SK-N-SH (cell line): ENCODE measurements around the gene ATP8B1. TPM values are rescaled to one million over a fixed set of nuclear protein-coding genes. Genes with fewer than 3 reads are reported as not detected.

Experiments used
- CTCF ChIA-PET: fragments of 300-600, 350-600 bp; formaldehyde crosslinking; extraction: SDS; loops from one replicate; lab custom pipeline; 2021; lab: Yijun Ruan, JAX
- POLR2A ChIA-PET: fragments of 350-600 bp; sonication (Branson Sonifier 250); formaldehyde crosslinking; extraction: SDS; loops from one replicate; lab custom pipeline; 2020; ENCODE audit warnings: antibody characterized with exemption, inconsistent platforms; lab: Yijun Ruan, JAX
- DNase-seq: peaks from one replicate; pipeline ENCODE4 v3.0.0; 2012
- H2AFZ ChIP-seq: fragments of 200-600 bp; sonication (generic); 2 replicates; pipeline ENCODE4 v1.8.1; 2016; ENCODE audit warnings: antibody characterized with exemption, mild to moderate bottlenecking, low read depth
- H3F3A ChIP-seq: fragments of 200-600 bp; sonication (generic); replicated peaks from 2 replicates; pipeline ENCODE3; 2016; ENCODE audit warnings: antibody characterized with exemption, mild to moderate bottlenecking; ENCODE audit not compliant: insufficient read depth
- H3K27ac ChIP-seq, 2 experiments: fragments of 200-500 bp in 1 of 2; fragments of 200-600 bp in 1 of 2; sonication (Bioruptor generic) in 1 of 2; sonication (generic), shearing (Covaris generic) in 1 of 2; 2 replicates each; pipeline versions ENCODE4 v1.5.1 to v1.6.1; 2014 to 2016; ENCODE audit warnings: low read depth in 2 of 2, inconsistent platforms in 1 of 2, low read length in 1 of 2, mild to moderate bottlenecking in 1 of 2, mixed read lengths in 1 of 2
- H3K27me3 ChIP-seq: fragments of 200-600 bp; sonication (generic), shearing (Covaris generic); 2 replicates; pipeline ENCODE4 v1.6.1; 2016; ENCODE audit warnings: mixed run types; ENCODE audit not compliant: insufficient read depth
- H3K36me3 ChIP-seq, 2 experiments: fragments of 200-500 bp in 1 of 2; fragments of 200-600 bp in 1 of 2; sonication (Bioruptor generic) in 1 of 2; sonication (generic) in 1 of 2; replicated peaks in 1 of 2; 2 replicates each; pipeline versions ENCODE3 to v1.5.1; 2014 to 2016; ENCODE audit warnings: low read length in 1 of 2, mild to moderate bottlenecking in 1 of 2; ENCODE audit not compliant: insufficient read depth in 2 of 2, control insufficient read depth in 1 of 2
- H3K4me1 ChIP-seq, 2 experiments: fragments of 200-500 bp in 1 of 2; fragments of 200-600 bp in 1 of 2; sonication (Bioruptor generic) in 1 of 2; sonication (generic), shearing (Covaris generic) in 1 of 2; 2 replicates each; pipeline versions ENCODE4 v1.5.1 to v1.6.1; 2014 to 2016; ENCODE audit warnings: low read depth in 1 of 2, low read length in 1 of 2, mixed run types in 1 of 2; ENCODE audit not compliant: insufficient read depth in 2 of 2, control insufficient read depth in 1 of 2
- H3K4me2 ChIP-seq: fragments of 200-600 bp; sonication (generic), shearing (Covaris generic); 2 replicates; pipeline ENCODE4 v1.6.1; 2017; ENCODE audit warnings: mixed run types
- H3K4me3 ChIP-seq, 2 experiments: fragments of 200-500 bp in 1 of 2; fragments of 200-600 bp in 1 of 2; sonication (Bioruptor generic) in 1 of 2; sonication (generic), shearing (Covaris generic) in 1 of 2; 2 replicates each; pipeline versions ENCODE4 v1.5.1 to v1.8.1; 2014 to 2016; ENCODE audit warnings: low read depth in 2 of 2, inconsistent platforms in 1 of 2, low read length in 1 of 2, mild to moderate bottlenecking in 1 of 2, mixed read lengths in 1 of 2, moderate library complexity in 1 of 2
- H3K79me2 ChIP-seq: fragments of 200-600 bp; sonication (generic); 2 replicates; pipeline ENCODE4 v1.8.1; 2017; ENCODE audit warnings: mild to moderate bottlenecking; ENCODE audit not compliant: insufficient read depth
- H3K9ac ChIP-seq: fragments of 200-600 bp; sonication (generic); 2 replicates; pipeline ENCODE4 v1.6.1; 2017; ENCODE audit warnings: mixed run types
- H3K9me2 ChIP-seq: fragments of 200-600 bp; sonication (generic); 2 replicates; pipeline ENCODE4 v1.6.1; 2017; ENCODE audit warnings: mixed run types
- H3K9me3 ChIP-seq: fragments of 200-600 bp; sonication (generic); 2 replicates; pipeline ENCODE4 v1.6.1; 2017; ENCODE audit warnings: mixed run types, mild to moderate bottlenecking, moderate library complexity
- H4K20me1 ChIP-seq: fragments of 200-600 bp; sonication (generic); 2 replicates; pipeline ENCODE4 v1.6.1; 2017; ENCODE audit warnings: mild to moderate bottlenecking, mixed run types; ENCODE audit not compliant: insufficient read depth
- CHD2 ChIP-seq: fragments of 150-350 bp; IDR thresholded peaks from 2 replicates; pipeline ENCODE4 v1.6.1; 2018; ENCODE audit warnings: low read length; ENCODE audit not compliant: partially characterized antibody
- ELF1 ChIP-seq: IDR thresholded peaks from 2 replicates; pipeline ENCODE4 v1.4.0; 2012
- EZH2phosphoT487 ChIP-seq: fragments of 200-600 bp; sonication (generic); IDR thresholded peaks from 2 replicates; pipeline ENCODE4 v1.6.1; 2017; ENCODE audit warnings: low read depth, mixed run types, mild to moderate bottlenecking, antibody characterized with exemption, moderate library complexity, borderline replicate concordance
- FOSL2 ChIP-seq: IDR thresholded peaks from 2 replicates; pipeline ENCODE4 v1.4.0; 2012; ENCODE audit warnings: low read depth, mild to moderate bottlenecking, moderate library complexity, borderline replicate concordance
- GABPA ChIP-seq: IDR thresholded peaks from 2 replicates; pipeline ENCODE4 v1.4.0; 2012; ENCODE audit warnings: low read depth, mild to moderate bottlenecking
- IRF3 ChIP-seq: fragments of 150-350 bp; IDR thresholded peaks from 2 replicates; pipeline ENCODE4 v1.6.1; 2016; ENCODE audit warnings: mild to moderate bottlenecking, low read depth, low read length
- NRF1 ChIP-seq: IDR thresholded peaks from 2 replicates; pipeline ENCODE4 v1.6.1; 2012; ENCODE audit warnings: low read depth, mild to moderate bottlenecking, low read length
- RCOR1 ChIP-seq: fragments of 150-350 bp; IDR thresholded peaks from 2 replicates; pipeline ENCODE4 v1.6.1; 2017; ENCODE audit warnings: antibody characterized with exemption, low read length
- RXRA ChIP-seq: IDR thresholded peaks from 2 replicates; pipeline ENCODE4 v1.4.0; 2012; ENCODE audit warnings: low read depth, mild to moderate bottlenecking, borderline replicate concordance
- SMC3 ChIP-seq: IDR thresholded peaks from 2 replicates; pipeline ENCODE4 v1.6.1; 2012; ENCODE audit warnings: low read depth, low read length, improper control_type of control experiment
- TCF12 ChIP-seq: IDR thresholded peaks from 2 replicates; pipeline ENCODE4 v1.4.0; 2012
- YY1 ChIP-seq: IDR thresholded peaks from 2 replicates; pipeline ENCODE4 v1.4.0; 2012; ENCODE audit warnings: low read depth, mild to moderate bottlenecking
- WGBS: methylation state at CpG from one replicate; pipeline ENCODE4 v1.1.6; 2017; ENCODE audit warnings: low lambda C conversion rate; 5-methylcytosine and 5-hydroxymethylcytosine counted together
- polyA plus RNA-seq, 3 experiments: library from polyadenylated mRNA; depleted of rRNA; stranded (reverse); fragments of >200 nt; gene quantifications; 2 replicates each; pipeline ENCODE4 v1.2.3, GENCODE V29; 2012
- TF ChIP-seq, protein P1 (sequence below): IDR thresholded peaks from 2 replicates; pipeline ENCODE4 v1.4.0; 2012; ENCODE audit warnings: low read depth, borderline replicate concordance
- TF ChIP-seq, protein P2 (sequence below): IDR thresholded peaks from 2 replicates; pipeline ENCODE4 v1.6.1; 2012; ENCODE audit warnings: mild to moderate bottlenecking, low read depth, low read length, moderate library complexity

The ATP8B1 gene
- polyA plus RNA-seq, 1 of the 3 experiments (the other 2 are of a cell fraction) = 43.8 TPM

DNA sequence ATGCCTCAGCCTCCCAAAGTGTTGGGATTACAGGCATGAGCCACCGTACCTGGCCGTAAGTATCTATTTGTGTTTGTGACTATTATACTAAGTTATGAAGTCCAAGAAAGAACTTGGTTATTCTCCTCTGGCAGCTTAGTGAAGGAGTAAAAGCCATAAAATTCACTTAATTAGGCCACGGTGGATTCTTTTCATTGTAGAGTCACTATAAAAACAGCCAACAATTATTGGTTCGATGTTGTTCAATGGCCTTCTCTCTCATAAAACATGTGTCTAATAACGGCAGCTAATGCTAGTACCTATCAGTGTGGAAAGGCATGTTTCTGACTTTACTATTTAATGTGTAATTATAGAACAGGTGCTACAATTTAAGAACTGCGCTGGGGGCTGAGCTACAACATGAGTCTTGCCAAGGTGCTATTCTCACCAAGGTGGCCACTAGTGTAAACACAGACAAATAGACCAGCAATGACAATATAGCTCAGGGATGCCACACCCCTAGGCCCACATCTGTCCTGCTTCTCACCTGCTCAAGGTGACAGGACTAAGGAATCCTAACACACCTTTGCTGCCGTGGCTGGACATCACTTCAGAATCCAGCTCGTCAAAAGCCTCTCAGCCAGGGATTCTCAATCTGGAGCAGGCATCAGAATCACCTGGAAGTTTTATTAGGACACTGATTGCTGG lies 17.2 kb downstream of the ATP8B1 start:
- ChIA-PET POLR2A (no interaction called here), CTCF (no interaction called here)
- TF ChIP-seq SMC3 = no peak
- no peak for DNase-seq
- no peak overlapping the region for H3K4me2 ChIP-seq
- H4K20me1 ChIP-seq = peaks cover 18% of the 10 kb centered on the region; the same call in 1 of the 2 replicates
- H2AFZ ChIP-seq = no peak overlapping the region
- H3K36me3 ChIP-seq = peaks cover 0 to 19% of the 10 kb centered on the region in 2 experiments
- H3K4me3 ChIP-seq = no peak overlapping the region
- WGBS = 95% methylated on average over 7 of the region's 8 CpGs
- H3K4me1 ChIP-seq = peaks cover 0 to 73% of the 10 kb centered on the region in 2 experiments; a peak in 3 of 4 replicates
- no peak overlapping the region for H3K9ac ChIP-seq
- peaks cover 69% of the 10 kb centered on the region for H3F3A ChIP-seq
- H3K27ac ChIP-seq = peak overlapping the region in 1 of 2 experiments; percentile 97; a peak in 1 of 4 replicates
- H3K9me2 ChIP-seq = no peaks in the 10 kb centered on the region
- H3K27me3 ChIP-seq = no peaks in the 10 kb centered on the region
- no peaks in the 10 kb centered on the region for H3K9me3 ChIP-seq
- H3K79me2 ChIP-seq = peaks cover 93% of the 10 kb centered on the region

DNA sequence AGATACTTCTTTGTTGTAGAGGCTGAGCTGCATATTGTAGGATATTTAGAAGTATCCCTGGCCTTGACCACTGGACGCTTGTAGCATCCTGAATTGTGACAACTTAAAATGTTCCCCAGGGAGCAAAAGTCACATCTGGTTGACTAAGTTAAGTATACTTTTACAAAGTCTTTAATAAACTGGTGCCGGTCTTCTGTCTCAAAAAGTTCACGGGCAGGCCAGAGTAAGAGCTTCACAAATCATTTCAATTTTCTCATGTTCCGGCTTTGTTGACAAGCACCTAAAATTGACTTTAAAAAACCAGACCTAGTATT lies 18.4 kb downstream of the ATP8B1 start:
- no peak overlapping the region for H2AFZ ChIP-seq
- H3K27ac ChIP-seq = peak overlapping the region; percentile 51 to 97; a peak in 3 of 4 replicates
- H3F3A ChIP-seq = peaks cover 68% of the 10 kb centered on the region
- H3K36me3 ChIP-seq = peaks cover 0 to 19% of the 10 kb centered on the region in 2 experiments
- POLR2A ChIA-PET = no interaction called here
- CTCF ChIA-PET = no interaction called here
- peaks cover 92% of the 10 kb centered on the region for H3K79me2 ChIP-seq
- TF ChIP-seq RCOR1 = no peak
- TF ChIP-seq ELF1 = no peak
- no peak for TF ChIP-seq NRF1
- peak; percentile 1; the same call in 1 of the 2 replicates for TF ChIP-seq FOSL2
- H3K9me2 ChIP-seq = no peaks in the 10 kb centered on the region
- H4K20me1 ChIP-seq = peaks cover 9% of the 10 kb centered on the region; the same call in 1 of the 2 replicates
- H3K4me2 ChIP-seq = no peak overlapping the region
- H3K9me3 ChIP-seq = no peaks in the 10 kb centered on the region
- 75% methylated on average over 4 of the region's 4 CpGs for WGBS
- H3K4me3 ChIP-seq = no peak overlapping the region
- no peak for DNase-seq
- H3K27me3 ChIP-seq = no peaks in the 10 kb centered on the region
- H3K9ac ChIP-seq = no peak overlapping the region
- H3K4me1 ChIP-seq = peaks cover 2 to 81% of the 10 kb centered on the region in 2 experiments; a peak in 3 of 4 replicates

- ChIA-PET CTCF (no interaction called here), POLR2A (no interaction called here)
- no peak for DNase-seq
- Histone ChIP-seq H3K27me3 (no peaks in the 10 kb centered on the region), H3K9me2 (no peaks in the 10 kb centered on the region), H3K9me3 (no peaks in the 10 kb centered on the region), H3K4me2 (peak overlapping the region; percentile 63), H3K36me3 (peaks cover 0 to 24% of the 10 kb centered on the region in 2 experiments), H3F3A (peaks cover 64% of the 10 kb centered on the region), H3K4me3 (no peak overlapping the region), H2AFZ (no peak overlapping the region), H4K20me1 (peaks cover 3% of the 10 kb centered on the region; the same call in 1 of the 2 replicates), H3K4me1 (peaks cover 2 to 81% of the 10 kb centered on the region in 2 experiments; a peak in 3 of 4 replicates), H3K27ac (peak overlapping the region; percentile 51 to 97), H3K79me2 (peaks cover 92% of the 10 kb centered on the region), H3K9ac (no peak overlapping the region)
- 52% methylated on average over 16 of the region's 16 CpGs for WGBS
- peak; percentile 45; the same call in 1 of the 2 replicates for TF ChIP-seq RXRA
- TF ChIP-seq, protein P1, sequence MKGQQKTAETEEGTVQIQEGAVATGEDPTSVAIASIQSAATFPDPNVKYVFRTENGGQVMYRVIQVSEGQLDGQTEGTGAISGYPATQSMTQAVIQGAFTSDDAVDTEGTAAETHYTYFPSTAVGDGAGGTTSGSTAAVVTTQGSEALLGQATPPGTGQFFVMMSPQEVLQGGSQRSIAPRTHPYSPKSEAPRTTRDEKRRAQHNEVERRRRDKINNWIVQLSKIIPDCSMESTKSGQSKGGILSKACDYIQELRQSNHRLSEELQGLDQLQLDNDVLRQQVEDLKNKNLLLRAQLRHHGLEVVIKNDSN = no peak
- TF ChIP-seq SMC3 = no peak
- TF ChIP-seq RCOR1 = no peak
- TF ChIP-seq NRF1 = no peak
- TF ChIP-seq, protein P2, sequence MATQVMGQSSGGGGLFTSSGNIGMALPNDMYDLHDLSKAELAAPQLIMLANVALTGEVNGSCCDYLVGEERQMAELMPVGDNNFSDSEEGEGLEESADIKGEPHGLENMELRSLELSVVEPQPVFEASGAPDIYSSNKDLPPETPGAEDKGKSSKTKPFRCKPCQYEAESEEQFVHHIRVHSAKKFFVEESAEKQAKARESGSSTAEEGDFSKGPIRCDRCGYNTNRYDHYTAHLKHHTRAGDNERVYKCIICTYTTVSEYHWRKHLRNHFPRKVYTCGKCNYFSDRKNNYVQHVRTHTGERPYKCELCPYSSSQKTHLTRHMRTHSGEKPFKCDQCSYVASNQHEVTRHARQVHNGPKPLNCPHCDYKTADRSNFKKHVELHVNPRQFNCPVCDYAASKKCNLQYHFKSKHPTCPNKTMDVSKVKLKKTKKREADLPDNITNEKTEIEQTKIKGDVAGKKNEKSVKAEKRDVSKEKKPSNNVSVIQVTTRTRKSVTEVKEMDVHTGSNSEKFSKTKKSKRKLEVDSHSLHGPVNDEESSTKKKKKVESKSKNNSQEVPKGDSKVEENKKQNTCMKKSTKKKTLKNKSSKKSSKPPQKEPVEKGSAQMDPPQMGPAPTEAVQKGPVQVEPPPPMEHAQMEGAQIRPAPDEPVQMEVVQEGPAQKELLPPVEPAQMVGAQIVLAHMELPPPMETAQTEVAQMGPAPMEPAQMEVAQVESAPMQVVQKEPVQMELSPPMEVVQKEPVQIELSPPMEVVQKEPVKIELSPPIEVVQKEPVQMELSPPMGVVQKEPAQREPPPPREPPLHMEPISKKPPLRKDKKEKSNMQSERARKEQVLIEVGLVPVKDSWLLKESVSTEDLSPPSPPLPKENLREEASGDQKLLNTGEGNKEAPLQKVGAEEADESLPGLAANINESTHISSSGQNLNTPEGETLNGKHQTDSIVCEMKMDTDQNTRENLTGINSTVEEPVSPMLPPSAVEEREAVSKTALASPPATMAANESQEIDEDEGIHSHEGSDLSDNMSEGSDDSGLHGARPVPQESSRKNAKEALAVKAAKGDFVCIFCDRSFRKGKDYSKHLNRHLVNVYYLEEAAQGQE = no peak
- TF ChIP-seq IRF3 = no peak
- TF ChIP-seq YY1 = no peak
- TF ChIP-seq CHD2 = no peak
- TF ChIP-seq TCF12 = peak; percentile 26; the same call in 1 of the 2 replicates
- TF ChIP-seq GABPA = no peak
- TF ChIP-seq FOSL2 = 0 out of 2 replicates have a peak, but pooled peaks have one; percentile 11
- no peak for TF ChIP-seq EZH2phosphoT487
Measured at GRCh38 chr18:57784034-57784800, 18.9 kb downstream of the ATP8B1 start.
